Glutamatergic neuron (in vitro differentiated cells): ENCODE data around the gene DTHD1. TPM values are rescaled to one million over a fixed set of nuclear protein-coding genes. Genes with fewer than 3 reads are reported as not detected.

Experiments
- DNase-seq: peaks from one replicate; pipeline ENCODE4 v3.0.0; 2022
- H3K27ac Mint-ChIP-seq: one replicate; pipeline ENCODE4 v1.8.0; 2020; ENCODE audit warnings: mild to moderate bottlenecking, mixed read lengths, inconsistent platforms; ENCODE audit not compliant: unreplicated experiment
- H3K27me3 Mint-ChIP-seq: one replicate; pipeline ENCODE4 v1.8.0; 2020; ENCODE audit warnings: mild to moderate bottlenecking, moderate library complexity, mixed read lengths, inconsistent platforms; ENCODE audit not compliant: unreplicated experiment
- H3K36me3 Mint-ChIP-seq: one replicate; pipeline ENCODE4 v1.8.0; 2020; ENCODE audit warnings: mild to moderate bottlenecking, mixed read lengths, inconsistent platforms; ENCODE audit not compliant: unreplicated experiment
- H3K4me1 Mint-ChIP-seq: one replicate; pipeline ENCODE4 v1.8.0; 2020; ENCODE audit warnings: mild to moderate bottlenecking, low read depth, mixed read lengths, inconsistent platforms; ENCODE audit not compliant: unreplicated experiment
- H3K4me3 Mint-ChIP-seq: one replicate; pipeline ENCODE4 v1.8.0; 2020; ENCODE audit warnings: mild to moderate bottlenecking, mixed read lengths, inconsistent platforms; ENCODE audit not compliant: unreplicated experiment
- H3K9me3 Mint-ChIP-seq: one replicate; pipeline ENCODE4 v1.8.0; 2020; ENCODE audit warnings: mild to moderate bottlenecking, moderate library complexity, mixed read lengths, inconsistent platforms; ENCODE audit not compliant: unreplicated experiment
- total RNA-seq: library from RNA; stranded (reverse); fragmentation: NEBNext Ultra II Directional; extraction: Animal tissue kit (Norgen Biotek cat#: 25700); gene quantifications from one replicate; pipeline ENCODE4 v1.2.1, GENCODE V29; 2021; ENCODE audit not compliant: unreplicated experiment
- TF ChIP-seq, protein P1 (sequence below): fragments of 200-600 bp; sonication (generic); IDR thresholded peaks from one replicate; pipeline ENCODE4 v1.5.0; 2021; ENCODE audit not compliant: partially characterized antibody, unreplicated experiment

DTHD1 gene
- total RNA-seq, 1 donor from 2014 or later: not detected

- TF ChIP-seq, protein P1, sequence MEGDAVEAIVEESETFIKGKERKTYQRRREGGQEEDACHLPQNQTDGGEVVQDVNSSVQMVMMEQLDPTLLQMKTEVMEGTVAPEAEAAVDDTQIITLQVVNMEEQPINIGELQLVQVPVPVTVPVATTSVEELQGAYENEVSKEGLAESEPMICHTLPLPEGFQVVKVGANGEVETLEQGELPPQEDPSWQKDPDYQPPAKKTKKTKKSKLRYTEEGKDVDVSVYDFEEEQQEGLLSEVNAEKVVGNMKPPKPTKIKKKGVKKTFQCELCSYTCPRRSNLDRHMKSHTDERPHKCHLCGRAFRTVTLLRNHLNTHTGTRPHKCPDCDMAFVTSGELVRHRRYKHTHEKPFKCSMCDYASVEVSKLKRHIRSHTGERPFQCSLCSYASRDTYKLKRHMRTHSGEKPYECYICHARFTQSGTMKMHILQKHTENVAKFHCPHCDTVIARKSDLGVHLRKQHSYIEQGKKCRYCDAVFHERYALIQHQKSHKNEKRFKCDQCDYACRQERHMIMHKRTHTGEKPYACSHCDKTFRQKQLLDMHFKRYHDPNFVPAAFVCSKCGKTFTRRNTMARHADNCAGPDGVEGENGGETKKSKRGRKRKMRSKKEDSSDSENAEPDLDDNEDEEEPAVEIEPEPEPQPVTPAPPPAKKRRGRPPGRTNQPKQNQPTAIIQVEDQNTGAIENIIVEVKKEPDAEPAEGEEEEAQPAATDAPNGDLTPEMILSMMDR: no peak
- no peaks in the 10 kb centered on the region for H3K4me1 Mint-ChIP-seq
- DNase-seq: no peak
- H3K4me3 Mint-ChIP-seq: no peak overlapping the region
- no peaks in the 10 kb centered on the region for H3K9me3 Mint-ChIP-seq
- H3K36me3 Mint-ChIP-seq: no peaks in the 10 kb centered on the region
- no peak overlapping the region for H3K27ac Mint-ChIP-seq
- H3K27me3 Mint-ChIP-seq: no peaks in the 10 kb centered on the region
These were observed 22.8 kb downstream of the DTHD1 start for GRCh38 chr4:36304138-36304681.

GRCh38 chr4:36308150-36308549 is 26.7 kb downstream of the DTHD1 start:
- no peak overlapping the region for H3K4me3 Mint-ChIP-seq
- no peaks in the 10 kb centered on the region for H3K4me1 Mint-ChIP-seq
- H3K36me3 Mint-ChIP-seq: no peaks in the 10 kb centered on the region
- no peaks in the 10 kb centered on the region for H3K27me3 Mint-ChIP-seq
- TF ChIP-seq, protein P1: no peak
- H3K9me3 Mint-ChIP-seq: no peaks in the 10 kb centered on the region
- DNase-seq: no peak
- no peak overlapping the region for H3K27ac Mint-ChIP-seq

GRCh38 chr4:36310216-36310615 is 28.8 kb downstream of the DTHD1 start:
- Mint-ChIP-seq H3K4me3 (no peak overlapping the region), H3K27me3 (no peaks in the 10 kb centered on the region), H3K27ac (no peak overlapping the region), H3K4me1 (no peaks in the 10 kb centered on the region), H3K9me3 (no peaks in the 10 kb centered on the region), H3K36me3 (no peaks in the 10 kb centered on the region)
- no peak for DNase-seq
- TF ChIP-seq, protein P1: no peak

- H3K27me3 Mint-ChIP-seq: no peaks in the 10 kb centered on the region
- H3K36me3 Mint-ChIP-seq: no peaks in the 10 kb centered on the region
- H3K9me3 Mint-ChIP-seq: no peaks in the 10 kb centered on the region
- TF ChIP-seq, protein P1: no peak
- H3K4me3 Mint-ChIP-seq: no peak overlapping the region
- no peaks in the 10 kb centered on the region for H3K4me1 Mint-ChIP-seq
- no peak overlapping the region for H3K27ac Mint-ChIP-seq
- DNase-seq: no peak
These were observed 29.4 kb downstream of the DTHD1 start for GRCh38 chr4:36310793-36311192.

DNA sequence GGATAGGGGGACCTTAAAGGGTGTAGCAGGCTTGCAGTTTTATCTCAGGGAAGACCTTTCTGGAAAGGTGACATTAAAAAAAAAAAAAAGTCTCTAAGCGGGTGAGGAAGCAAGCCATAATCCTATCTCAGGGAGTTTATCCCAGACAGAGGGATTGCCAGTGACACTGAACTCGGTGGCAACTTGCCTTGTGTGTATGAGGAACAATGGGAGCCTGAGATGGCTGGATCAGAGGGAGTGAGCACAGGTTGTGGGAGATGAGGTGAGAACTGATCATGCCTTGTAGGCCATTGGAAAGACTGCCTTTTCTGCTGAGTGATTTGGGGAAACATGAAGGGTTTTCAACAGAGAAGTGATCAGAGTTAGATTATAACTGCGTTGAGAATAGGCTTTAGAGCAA is 31.1 kb downstream of the DTHD1 start:
- no peaks in the 10 kb centered on the region for H3K9me3 Mint-ChIP-seq
- no peak overlapping the region for H3K4me3 Mint-ChIP-seq
- no peak overlapping the region for H3K27ac Mint-ChIP-seq
- H3K27me3 Mint-ChIP-seq: no peaks in the 10 kb centered on the region
- no peaks in the 10 kb centered on the region for H3K4me1 Mint-ChIP-seq
- no peaks in the 10 kb centered on the region for H3K36me3 Mint-ChIP-seq
- DNase-seq: no peak
- TF ChIP-seq, protein P1: no peak
